HG02981 (cell line): Measurements from ENCODE around the gene DPH1.

Experiments used
- ATAC-seq: cut with Tn5 transposase; IDR thresholded peaks from one replicate; pipeline ENCODE4 v1.9.1; 2021; ENCODE audit warnings: mild to moderate bottlenecking, moderate library complexity; ENCODE audit not compliant: unreplicated experiment

DPH1 gene

DNA sequence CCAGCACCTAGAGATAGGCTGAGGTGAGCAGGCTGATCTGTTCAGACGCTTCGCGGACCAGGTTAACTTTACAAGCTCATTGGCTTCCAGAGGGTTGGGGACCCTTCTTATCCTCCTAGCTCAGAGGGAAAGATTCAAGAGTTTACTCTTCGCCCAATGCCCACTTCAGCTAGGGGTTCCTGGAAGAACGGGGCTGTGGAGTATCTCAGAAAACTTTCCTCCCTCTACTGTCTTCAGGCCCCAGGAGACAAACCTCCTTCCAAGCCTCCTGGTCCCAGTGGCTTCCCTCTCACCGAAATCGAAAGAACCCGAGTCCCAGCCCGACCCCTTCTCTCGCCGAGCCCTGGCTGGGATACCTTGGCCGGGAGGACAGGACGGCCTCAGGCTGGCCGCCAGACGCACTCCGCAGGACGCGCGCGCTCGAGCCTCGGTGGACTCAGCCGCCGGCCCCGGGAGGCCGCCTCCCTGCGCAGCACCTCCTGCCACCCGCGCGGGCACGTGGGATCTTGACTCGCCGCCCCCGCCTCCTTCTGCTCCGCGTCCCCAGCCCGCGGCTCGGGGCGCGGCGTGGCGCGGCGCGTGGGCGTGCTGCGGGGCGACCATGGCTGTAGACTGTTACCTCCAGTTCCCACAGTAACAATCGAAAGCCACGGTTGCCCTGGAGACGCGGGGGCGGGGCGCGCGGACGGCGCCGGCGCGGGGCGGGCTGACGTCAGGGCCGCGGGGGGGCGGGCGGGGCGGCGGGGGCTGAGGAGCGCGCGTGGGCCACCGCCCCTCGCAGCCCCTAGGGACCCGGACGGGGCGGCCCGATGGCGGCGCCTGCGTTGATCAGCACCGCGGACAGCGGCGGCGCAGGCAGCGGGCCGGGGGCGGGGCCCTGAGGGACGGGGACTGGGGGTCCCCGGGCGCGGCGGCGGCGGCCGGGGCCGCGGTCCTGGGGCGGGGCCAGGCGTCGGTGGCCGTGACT lies 19.7 kb downstream of the DPH1 start:
- peak; percentile 50 for ATAC-seq

DNA sequence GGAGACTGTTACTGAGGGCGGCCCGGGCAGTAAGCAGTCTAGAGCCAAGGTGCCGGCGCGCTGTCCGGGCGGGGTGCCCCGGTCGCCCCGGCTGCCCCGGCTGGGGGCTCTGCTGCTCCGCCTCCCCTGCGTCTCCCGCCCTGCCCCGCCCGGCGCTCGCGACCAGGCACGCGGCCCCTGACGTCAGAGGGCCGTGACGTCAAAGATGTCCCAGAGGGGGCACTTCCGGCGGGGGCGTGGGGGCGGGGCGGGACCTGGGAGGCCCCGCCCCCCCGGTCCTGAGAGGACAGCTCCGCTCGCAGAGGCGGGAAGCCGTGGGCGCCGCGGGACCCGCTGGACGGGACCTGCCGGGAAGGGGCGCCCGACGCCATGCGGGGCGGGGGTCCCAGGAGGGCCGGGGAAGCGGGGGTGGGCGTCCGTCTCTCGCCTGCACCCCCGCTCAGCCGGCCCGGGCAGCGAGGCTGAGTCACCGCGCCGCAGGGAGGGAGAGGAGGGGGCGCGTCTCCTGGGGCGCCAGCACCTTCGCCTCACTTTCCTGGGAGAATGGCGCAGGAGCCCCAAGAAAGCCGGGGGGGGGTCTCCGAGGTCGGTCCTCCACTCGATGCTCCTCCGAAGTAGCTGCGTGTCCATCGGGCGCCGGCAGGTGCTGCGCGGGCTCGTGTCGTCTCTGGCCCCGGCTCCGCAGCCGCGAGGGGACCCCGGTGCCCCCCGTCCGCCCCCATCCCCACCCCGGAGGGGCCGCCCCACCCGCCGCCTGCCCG lies 20.5 kb downstream of the DPH1 start:
- ATAC-seq = peak; percentile 16

DNA sequence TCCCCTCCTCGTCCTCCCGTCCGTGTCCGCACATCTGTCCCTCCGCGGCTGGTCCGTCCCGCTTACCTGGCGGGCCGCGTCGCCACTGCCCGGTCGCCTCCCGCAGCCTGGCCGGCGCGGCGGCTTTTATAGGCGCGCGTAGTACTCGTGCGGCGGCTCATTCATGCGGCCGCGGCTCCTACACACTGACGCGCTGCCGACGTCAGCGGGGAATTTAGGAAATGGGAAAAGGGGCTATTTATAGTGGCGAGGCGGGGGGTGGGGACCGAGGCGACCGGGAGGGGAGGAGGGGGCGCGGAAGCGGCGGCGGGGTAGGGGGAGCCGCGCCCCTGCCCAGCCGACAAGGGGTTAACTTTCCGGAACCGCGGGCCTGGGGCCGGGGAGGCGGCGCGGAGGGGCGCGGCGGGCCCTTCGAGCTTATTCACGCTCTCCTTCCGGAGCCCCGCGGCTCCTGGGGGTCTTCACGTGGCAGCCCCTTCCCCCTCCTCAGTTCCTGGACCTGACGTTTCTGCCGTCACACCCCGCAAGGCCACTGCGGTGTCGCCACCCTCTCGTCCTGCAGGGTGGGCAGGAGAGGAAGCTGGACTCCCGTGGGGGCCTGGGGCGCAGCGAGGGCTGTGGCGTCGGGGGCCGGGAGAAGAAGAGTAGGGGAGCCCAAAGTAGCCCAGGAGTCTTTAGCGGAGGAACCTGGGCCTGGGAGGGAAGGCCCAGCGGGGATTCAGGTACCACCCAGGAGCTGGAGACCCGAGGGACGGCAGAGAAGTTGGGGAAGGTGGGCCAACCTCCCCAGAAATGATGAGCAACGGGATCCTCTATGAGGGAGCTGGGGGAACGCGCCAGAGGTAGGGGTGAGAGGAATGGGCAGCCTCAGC lies 21.3 kb downstream of the DPH1 start:
- ATAC-seq = no peak

DNA sequence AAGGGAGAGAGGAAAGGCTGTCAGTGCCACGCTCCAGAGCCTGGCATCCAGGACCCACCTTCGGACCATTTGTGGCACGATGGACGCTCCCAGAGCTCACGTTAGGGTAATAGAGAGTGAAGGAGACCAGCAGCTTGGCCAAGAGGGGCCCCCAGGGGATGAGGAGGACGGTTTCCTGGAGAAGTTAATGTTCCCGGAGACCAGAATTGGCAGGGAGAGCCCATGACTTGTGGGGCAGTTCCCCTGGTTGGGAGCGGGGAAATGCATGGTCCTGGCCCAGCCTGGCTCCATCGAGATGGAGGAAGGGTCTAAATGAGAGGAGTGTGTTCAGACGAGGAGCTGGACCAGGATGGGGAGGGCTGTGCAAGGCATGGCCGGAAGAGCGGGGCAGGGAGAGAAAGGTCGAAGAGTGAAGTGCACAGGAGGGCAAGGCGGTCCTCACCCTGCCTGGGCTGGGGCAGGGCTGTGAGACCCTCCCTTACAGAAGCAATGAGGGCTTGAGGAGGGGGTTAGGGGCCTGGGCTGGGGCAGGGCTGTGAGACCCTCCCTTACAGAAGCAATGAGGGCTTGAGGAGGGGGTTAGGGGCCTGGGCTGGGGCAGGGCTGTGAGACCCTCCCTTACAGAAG lies 22.1 kb downstream of the DPH1 start:
- no peak for ATAC-seq

DNA sequence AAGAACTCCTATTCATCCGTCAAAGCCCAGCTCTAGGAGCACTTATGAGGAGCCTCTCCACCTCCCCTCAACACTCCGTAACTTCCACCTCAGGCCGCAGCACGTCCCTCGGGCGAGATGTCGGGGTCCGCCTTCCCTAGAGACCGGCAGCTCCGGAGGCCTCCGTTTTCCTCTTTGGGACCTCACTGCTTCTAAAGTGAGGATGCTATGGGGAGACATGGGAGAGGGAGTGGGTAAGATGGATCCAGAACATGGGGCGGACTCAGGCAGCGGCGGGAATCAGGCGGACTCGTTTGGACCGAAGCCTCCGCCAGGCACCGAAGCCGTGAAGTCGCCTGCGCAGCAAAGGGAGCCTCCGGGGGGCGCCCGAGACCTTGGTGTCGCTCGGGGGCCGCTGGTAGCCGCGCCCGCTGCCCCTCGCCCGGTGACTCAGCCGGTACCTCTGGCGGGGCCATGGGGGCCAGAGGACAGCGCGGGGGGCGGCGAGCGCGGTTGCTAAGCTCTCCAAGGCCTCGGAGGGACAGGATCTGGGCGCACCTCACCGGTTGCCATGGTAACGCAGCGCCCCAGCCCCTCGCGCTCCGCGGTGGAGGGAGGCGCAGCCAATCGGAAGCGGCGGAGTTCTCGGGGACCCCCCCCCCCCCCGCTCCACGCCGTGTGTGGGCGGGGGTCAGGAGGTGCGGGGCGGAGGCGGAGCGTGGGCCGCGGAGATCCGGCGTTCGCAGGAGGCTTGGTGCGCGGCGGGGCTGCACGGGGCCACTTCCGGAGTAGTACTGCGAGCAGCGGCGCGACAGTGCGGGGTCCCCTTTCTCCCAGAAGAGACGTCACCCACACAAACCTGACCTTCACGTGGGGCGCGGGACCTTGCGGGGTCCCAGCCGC lies 23.7 kb downstream of the DPH1 start:
- no peak for ATAC-seq

DNA sequence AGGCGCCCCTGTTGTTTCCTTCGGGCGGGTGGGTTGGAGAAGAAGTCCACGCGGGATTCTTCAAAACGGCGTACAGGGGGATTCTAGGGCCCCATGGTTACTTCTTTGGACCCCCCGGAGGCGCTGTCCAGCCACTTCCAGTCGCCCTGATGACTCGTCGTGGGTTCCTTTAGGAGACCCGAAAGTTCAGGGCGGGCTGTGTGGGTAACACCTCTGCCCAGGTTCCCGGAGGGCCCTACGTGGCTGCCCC lies 24.2 kb downstream of the DPH1 start:
- no peak for ATAC-seq

DNA sequence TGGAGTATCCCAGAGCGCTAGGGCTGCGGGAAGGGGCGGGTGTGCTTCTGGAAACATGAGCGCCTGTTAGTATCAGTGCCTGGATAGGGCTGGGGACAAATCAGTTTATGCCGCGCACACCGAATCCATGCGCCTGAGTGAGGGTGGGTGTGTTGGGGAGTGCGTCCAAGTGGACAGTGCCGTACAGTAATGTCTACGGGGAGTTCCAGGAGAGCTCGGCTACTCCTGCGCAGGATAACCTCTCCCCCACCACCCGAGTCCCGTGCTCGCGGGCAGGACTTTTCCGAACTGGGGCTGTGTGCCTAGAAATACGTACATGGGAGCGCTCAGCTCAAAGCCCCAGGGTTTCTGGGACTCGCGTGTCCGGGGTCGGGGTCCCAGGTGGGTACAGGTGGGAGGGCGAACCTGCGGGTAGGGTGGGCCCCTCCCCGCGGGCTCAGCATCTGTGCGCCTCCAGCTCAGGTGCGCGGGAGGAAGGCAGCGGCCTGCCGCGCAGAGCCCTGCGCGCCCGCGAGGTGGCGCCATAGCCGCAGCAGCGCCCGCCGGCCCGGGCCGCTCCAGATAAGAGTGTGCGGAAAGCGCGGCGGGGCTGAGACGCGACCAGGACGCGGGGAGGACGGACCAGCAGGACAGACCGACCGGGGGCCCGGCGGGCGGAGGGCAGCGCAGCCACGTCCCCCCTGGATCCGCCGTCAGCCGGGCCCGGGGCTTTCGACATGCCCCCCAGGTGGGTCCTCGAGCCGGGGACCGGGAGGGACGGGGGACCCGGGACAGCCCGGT lies 24.7 kb downstream of the DPH1 start, which contains the start of gene HIC1:
TSS of gene HIC1 (plus strand) at position 592 of the 780 bp plus-strand sequence. CDS start 1,588 bp downstream, outside the sequence.
- peak; percentile 31 for ATAC-seq

DNA sequence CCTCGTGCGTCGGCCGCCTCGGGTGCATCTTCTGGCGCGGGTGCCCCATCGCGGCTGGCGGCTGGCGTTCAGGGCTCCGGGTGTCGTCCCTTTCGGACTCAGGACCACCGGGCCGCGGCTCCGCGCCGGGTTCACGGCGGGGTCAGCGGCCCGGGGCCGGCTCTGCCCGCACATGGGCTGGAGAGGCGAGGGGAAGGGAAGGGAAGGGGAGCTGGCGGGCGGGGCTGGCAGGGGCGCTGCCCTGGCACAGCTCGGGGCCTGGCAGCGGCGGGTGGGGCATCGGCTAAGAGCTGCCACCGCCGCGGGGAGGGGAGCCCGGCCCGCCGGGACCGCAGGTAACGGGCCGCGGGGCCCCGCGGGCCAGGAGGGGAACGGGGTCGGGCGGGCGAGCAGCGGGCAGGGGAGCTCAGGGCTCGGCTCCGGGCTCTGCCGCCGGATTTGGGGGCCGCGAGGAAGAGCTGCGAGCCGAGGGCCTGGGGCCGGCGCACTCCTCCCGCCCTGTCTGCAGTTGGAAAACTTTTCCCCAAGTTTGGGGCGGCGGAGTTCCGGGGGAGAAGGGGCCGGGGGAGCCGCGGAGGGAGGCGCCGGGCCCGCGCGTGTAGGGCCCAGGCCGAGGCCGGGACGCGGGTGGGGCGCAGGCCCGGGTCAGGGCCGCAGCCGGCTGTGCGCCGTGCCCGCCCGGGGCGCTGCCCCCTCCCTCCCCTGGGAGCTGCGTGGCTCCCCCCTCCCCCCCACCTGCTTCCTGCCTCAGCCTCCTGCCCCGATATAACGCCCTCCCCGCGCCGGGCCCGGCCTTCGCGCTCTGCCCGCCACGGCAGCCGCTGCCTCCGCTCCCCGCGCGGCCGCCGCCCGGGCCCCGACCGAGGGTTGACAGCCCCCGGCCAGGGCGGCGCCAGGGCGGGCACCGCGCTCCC lies 25.6 kb downstream of the DPH1 start:
- ATAC-seq = no peak

DNA sequence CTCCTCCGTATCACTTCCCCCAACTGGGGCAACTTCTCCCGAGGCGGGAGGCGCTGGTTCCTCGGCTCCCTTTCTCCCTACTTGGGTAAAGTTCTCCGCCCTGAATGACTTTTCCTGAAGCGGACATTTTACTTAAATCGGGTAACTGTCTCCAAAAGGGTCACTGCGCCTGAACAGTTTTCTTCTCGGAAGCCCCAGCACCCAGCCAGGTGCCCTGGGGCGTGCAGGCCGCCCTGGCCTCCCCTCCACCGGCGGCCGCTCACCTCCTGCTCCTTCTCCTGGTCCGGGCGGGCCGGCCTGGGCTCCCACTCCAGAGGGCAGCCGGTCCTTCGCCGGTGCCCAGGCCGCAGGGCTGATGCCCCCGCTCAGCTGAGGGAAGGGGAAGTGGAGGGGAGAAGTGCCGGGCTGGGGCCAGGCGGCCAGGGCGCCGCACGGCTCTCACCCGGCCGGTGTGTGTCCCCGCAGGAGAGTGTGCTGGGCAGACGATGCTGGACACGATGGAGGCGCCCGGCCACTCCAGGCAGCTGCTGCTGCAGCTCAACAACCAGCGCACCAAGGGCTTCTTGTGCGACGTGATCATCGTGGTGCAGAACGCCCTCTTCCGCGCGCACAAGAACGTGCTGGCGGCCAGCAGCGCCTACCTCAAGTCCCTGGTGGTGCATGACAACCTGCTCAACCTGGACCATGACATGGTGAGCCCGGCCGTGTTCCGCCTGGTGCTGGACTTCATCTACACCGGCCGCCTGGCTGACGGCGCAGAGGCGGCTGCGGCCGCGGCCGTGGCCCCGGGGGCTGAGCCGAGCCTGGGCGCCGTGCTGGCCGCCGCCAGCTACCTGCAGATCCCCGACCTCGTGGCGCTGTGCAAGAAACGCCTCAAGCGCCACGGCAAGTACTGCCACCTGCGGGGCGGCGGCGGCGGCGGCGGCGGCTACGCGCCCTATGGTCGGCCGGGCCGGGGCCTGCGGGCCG lies 26.5 kb downstream of the DPH1 start:
- no peak for ATAC-seq

DNA sequence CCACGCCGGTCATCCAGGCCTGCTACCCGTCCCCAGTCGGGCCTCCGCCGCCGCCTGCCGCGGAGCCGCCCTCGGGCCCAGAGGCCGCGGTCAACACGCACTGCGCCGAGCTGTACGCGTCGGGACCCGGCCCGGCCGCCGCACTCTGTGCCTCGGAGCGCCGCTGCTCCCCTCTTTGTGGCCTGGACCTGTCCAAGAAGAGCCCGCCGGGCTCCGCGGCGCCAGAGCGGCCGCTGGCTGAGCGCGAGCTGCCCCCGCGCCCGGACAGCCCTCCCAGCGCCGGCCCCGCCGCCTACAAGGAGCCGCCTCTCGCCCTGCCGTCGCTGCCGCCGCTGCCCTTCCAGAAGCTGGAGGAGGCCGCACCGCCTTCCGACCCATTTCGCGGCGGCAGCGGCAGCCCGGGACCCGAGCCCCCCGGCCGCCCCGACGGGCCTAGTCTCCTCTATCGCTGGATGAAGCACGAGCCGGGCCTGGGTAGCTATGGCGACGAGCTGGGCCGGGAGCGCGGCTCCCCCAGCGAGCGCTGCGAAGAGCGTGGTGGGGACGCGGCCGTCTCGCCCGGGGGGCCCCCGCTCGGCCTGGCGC lies 27.3 kb downstream of the DPH1 start:
- ATAC-seq = no peak

DNA sequence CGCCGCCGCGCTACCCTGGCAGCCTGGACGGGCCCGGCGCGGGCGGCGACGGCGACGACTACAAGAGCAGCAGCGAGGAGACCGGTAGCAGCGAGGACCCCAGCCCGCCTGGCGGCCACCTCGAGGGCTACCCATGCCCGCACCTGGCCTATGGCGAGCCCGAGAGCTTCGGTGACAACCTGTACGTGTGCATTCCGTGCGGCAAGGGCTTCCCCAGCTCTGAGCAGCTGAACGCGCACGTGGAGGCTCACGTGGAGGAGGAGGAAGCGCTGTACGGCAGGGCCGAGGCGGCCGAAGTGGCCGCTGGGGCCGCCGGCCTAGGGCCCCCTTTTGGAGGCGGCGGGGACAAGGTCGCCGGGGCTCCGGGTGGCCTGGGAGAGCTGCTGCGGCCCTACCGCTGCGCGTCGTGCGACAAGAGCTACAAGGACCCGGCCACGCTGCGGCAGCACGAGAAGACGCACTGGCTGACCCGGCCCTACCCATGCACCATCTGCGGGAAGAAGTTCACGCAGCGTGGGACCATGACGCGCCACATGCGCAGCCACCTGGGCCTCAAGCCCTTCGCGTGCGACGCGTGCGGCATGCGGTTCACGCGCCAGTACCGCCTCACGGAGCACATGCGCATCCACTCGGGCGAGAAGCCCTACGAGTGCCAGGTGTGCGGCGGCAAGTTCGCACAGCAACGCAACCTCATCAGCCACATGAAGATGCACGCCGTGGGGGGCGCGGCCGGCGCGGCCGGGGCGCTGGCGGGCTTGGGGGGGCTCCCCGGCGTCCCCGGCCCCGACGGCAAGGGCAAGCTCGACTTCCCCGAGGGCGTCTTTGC lies 28.0 kb downstream of the DPH1 start:
- ATAC-seq = no peak

DNA sequence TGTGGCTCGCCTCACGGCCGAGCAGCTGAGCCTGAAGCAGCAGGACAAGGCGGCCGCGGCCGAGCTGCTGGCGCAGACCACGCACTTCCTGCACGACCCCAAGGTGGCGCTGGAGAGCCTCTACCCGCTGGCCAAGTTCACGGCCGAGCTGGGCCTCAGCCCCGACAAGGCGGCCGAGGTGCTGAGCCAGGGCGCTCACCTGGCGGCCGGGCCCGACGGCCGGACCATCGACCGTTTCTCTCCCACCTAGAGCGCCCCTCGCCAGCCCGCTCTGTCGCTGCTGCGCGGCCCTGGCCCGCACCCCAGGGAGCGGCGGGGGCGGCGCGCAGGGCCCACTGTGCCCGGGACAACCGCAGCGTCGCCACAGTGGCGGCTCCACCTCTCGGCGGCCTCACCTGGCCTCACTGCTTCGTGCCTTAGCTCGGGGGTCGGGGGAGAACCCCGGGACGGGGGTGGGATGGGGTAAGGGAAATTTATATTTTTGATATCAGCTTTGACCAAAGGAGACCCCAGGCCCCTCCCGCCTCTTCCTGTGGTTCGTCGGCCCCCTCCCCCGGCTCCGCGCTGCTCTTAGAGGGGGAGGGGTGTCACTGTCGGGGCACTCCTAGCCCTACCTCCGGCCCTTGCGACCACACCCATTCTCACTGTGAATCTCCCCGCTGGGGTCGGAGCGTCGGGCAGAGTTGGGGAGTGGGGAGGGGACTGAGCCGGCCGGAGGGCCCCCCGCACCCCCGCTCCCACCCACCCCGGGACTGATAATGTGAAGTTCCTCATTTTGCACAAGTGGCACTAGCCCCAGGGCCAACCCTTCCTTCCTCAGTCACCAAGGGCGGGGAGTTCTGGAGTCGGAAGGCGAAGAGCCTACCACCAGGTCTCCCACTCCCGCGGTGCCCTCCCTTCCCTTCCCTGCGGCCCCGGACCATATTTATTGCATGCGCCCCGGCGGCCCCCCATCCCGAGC lies 28.9 kb downstream of the DPH1 start:
- no peak for ATAC-seq

DNA sequence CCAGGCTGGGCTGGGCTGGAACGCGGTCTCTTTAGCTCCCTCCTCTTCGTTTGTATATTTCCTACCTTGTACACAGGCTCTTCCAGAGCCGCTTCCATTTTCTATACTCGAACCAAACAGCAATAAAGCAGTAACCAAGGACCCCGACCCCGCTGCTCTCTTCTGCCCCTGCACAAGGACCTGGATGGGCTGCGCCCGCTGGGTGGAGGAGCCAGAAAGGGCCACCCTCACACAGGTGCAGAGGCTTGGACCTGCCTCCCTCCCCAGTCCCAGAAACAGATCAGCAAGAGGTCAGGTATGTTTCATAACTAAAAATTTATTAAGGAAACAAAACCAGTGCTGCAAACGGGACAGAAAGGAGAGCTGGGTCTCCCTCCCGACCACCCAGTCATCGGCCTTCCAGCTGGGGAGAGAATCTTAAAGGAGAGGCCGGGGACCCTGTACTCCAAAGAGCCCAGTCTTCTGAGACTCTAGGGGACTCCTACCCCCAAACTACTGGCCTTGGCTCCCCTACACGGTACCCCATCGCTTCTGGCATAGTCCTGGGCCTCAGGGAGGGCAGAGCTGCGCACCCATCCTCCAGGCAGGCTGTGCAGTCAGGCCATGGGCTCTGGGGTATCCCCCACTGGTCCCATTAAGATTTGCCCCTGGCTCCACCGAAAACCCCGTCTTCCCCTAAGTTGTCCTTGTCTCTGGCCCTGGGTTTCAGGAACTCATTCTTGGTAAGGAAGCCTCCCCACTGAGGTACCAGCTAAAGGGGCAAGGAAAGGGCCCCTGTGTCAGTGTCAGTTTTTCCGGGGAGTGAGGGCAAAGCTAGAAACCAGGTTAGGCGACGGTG lies 29.8 kb downstream of the DPH1 start:
- ATAC-seq = no peak

DNA sequence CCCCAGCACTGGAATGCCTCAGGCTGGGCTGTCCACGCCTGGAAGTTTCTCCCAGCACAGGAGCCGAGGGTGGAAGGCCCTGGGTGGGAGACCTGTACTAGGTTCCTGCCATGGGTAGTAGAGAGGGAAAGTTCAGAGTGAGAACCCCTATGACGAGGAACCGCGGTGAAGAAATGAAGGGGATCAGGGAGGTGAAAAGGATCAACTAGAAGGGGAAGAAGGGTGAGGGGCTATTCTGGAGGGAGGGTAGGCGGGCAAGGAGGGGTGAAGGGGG lies 30.4 kb downstream of the DPH1 start:
- no peak for ATAC-seq
